ENCODE results near the gene FOXP1.

Gene FOXP1

DNA sequence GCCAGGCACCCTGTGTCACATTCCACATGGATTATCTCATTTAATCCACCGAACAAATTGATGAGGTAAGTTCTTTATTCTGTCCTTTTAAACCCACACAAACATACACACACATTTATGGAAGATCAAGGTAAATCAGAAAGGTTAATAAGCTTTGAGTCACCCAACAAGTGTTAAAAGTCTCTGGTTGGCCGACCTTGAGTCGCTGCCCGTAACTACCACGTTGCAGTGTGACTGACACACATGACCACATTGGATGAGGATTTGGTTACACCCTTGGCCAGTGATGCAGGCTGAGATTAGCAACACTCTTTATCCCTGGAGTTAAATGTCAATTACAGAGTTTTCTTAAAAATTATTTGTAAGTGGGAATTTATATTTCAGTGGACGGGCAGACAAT, 19.2 kb downstream of the FOXP1 start:
- no peak for DNase-seq (ENCODE audit: low read depth in 2 of 2)

DNA sequence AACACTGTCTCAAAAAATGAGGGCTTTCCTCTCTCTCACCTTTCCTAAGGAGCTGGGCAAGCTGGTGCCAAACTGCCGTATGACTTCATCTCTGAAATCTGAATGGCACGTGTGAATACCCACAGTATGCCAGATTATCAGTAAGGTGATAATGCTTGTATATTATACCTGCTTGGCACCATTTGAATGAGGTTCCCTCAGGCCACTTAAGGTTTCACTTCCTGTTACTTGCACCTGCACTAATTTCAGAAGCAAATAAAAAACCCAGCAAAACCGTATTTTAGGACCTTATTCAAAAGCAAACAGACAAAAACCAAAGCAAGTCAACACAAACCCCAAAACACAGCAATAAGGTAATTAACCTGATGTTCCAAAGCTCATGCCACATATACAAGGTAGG, 19.7 kb downstream of the FOXP1 start:
- no peak for DNase-seq (ENCODE audit: low read depth in 2 of 2)

GRCh38 chr3:71562938-71563337, 20.6 kb downstream of the FOXP1 start:
- no peak for DNase-seq (ENCODE audit: low read depth in 2 of 2)

DNA sequence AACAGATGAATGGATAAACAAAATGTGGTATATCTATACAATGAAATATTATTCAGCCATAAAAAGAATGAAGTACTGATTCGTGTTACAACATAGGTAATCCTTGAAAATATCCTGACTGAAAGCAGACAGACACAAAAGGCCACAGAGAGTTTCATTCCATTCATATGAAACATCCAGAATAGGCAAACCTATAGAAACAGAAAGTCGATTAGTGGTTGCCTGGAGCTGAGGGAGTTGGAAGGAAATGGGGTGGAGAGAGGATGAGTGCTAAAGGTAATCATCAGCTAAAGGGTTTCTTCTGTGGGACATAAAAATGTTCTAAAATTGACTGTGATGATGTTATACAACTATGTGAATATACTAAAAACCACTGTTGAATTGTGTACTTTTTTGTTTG, 22.9 kb downstream of the FOXP1 start:
- DNase-seq (ENCODE audit: low read depth in 2 of 2): no peak

DNA sequence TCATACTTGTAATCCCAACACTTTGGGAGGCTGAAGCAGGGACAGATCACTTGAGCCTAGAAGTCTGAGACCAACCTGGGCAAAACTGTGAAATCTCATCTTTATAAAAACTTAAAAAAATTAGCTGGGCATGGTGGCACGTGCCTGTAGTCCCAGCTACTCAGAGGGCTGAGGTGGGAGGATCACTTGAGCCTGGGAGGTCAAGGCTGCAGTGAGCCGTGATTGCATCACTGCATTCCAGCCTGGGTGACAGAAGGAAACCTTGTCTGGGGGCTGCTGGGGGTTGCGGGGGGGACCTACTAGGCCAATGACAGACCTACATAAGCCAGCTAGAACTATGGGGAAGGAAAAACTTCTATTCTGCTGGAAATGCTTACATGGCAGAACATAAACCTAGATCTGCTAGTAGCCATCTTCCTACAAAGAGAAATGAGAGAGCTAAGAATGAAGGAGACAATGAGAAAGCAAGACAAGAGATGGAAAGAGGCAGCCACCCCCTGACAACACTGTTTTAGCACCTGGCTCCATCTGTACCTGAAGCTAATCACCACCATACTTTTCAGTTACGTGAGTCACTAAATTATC, 23.9 kb downstream of the FOXP1 start:
- DNase-seq (ENCODE audit: low read depth in 2 of 2): no peak

DNA sequence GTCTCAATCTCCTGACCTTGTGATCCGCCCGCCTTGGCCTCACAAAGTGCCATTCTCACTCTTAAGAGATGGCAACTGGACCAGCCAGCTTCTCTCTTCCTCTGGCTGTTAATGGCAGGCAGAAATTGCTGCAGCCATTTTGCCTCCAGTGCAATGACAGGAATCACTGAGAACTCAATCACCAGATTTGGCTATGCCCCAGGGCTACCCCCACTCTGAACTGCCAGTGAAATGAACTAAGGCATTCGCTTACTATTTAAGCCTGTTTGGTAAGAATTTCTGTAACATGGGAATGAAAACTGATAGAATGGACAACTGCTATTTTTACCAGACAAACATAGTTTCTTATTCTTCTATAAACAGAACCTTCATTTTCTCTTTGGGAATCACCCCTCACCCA, 24.5 kb downstream of the FOXP1 start:
- DNase-seq (ENCODE audit: low read depth in 2 of 2): no peak

GRCh38 chr3:71554649-71555048, 28.9 kb downstream of the FOXP1 start:
- DNase-seq (ENCODE audit: low read depth in 2 of 2): no peak

GRCh38 chr3:71551311-71551919, 32.1 kb downstream of the FOXP1 start:
- DNase-seq (ENCODE audit: low read depth in 2 of 2): no peak

- DNase-seq (ENCODE audit: low read depth in 2 of 2): no peak
Observed at GRCh38 chr3:71549951-71550350, 33.6 kb downstream of the FOXP1 start.

GRCh38 chr3:71548705-71549384, 34.7 kb downstream of the FOXP1 start:
- no peak for DNase-seq (ENCODE audit: low read depth in 2 of 2)

DNA sequence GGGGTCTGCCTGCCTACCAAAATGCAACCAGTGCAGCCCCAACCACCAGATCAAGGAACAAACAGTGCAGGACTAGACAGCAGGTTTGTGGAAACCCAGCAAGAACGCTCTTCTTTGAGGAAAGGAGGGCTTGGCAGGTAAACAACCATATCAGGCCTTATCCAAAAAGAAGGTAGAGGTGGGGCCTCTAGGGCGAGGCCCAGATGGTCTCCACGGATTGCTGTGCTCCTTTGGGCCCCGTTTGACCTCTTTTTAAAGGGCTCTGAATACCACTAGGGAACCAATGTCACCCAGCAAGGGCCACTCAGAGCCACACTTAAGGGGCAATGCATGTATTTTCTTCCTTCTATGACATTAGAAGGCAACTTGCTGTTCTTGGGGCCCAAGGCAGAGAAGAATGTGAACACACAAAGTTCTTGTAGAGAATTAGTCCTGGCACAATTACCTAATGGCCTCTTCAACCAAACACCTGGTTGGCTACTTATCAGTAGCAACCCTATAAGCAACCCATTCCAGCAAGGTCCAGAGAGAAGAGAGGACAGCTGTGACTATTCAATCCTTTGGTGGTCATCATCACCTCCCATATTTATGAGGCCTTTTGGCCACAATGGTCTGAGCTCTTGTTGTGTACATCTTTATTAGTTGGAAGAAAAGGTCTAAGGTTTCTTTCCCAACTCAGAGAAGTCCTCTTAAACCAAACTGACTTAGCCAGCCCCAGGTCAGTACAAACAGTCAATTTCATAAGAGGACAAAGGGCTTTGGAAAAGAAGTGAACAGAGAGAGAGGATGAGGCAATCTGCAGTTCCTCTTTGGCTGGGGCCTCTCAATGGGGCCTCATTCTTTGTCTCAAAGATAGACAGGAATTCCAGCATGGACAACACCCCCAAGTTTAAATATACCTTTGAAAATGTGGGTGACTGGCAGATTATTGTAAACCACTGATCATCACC, 36.0 kb downstream of the FOXP1 start:
- DNase-seq (ENCODE audit: low read depth in 2 of 2): no peak

DNA sequence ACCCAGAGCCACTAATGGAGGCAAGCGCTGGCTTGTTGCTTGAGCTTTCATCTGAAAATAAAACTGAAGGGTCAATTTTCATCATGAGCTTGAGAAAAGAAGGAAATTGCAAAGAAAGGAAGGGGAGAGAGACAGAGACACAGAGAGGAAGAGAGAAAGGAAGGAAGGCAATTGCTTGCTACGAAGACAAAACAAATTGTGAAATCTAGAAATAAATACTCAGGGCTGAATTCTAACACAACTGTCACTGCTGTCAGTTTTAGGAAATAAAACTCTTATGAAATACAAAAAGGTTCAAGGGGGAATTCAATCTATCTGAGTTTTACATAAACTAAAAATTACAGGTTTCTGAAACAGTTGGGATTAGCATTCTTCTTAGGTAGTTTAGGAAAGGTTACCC, 36.7 kb downstream of the FOXP1 start:
- no peak for DNase-seq (ENCODE audit: low read depth in 2 of 2)

GRCh38 chr3:71545330-71545729, 38.2 kb downstream of the FOXP1 start:
- no peak for DNase-seq (ENCODE audit: low read depth in 2 of 2)

DNA sequence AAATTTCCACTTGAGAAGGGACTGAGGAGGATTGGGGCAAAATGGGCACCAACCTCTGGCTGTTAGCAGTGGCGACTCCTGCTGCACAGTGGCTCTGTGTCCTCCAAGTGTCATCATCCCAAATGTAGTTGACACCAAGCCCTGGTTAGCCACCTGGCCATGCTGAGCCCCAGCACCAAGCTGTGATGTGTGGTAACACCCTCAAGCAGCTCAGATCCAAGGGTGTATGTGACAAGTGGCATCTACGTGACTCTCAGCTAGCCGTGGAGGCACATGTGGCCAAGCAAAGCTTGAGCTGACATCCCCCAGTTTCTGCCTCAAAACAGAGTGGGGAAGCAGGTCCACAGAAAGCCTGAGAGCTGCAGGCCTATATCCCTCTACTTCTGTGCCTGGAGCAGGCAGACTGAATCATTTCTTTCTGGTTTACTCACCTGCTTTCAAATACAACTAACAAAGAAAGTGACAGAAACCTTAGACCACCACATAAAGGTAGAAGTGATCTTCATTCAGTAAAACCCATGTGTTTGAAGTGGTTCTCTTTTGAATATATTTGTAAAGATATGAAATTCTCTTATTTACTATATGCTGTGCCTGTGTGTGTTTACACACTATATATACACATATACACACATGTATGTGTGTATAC, 40.0 kb downstream of the FOXP1 start:
- no peak for DNase-seq (ENCODE audit: low read depth in 2 of 2)

DNA sequence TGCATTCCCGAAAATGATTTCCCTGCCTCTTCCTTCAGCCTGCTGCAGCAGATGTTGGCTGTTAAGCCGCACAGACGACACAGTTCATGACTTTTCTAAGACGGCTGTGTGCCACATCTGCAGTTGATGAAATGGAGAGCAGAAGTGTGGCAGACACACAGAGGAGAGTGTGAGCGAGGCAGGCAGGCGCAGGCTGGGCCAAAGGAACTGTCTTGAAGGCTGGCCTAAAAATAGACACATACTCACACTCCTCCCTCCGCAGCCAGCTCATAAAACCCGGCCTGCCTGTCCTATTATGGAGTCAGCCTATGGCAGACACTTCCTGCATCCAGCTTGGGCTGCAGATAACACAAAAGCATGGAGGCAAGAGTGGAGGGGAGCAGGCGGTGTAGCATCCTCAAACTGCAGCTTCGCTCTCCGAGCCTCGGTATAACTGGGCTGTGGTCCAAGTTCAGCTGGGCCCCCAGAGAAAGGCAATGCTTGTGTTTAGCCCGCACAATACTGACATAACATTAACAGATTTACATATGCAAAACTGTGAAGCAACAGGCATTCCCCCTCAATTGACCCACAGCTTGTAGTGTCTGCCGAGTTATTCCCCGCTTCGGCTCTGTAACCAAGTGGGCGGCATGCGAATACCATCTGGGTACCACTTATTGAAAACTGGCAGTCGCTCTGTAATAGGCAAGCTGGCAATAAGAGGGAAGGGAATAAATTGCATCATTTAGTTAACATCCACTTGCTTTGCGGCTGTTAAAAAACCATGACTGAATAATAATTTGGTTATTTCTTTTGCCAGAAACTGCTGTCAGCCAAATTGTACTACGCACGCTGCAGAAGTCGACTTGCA, 40.8 kb downstream of the FOXP1 start:
- DNase-seq (ENCODE audit: low read depth in 2 of 2): no peak

GRCh38 chr3:71541313-71541712, 42.2 kb downstream of the FOXP1 start:
- DNase-seq (ENCODE audit: low read depth in 2 of 2): no peak

- no peak for DNase-seq (ENCODE audit: low read depth in 2 of 2)
Observed at GRCh38 chr3:71537211-71537611, 46.3 kb downstream of the FOXP1 start.

DNA sequence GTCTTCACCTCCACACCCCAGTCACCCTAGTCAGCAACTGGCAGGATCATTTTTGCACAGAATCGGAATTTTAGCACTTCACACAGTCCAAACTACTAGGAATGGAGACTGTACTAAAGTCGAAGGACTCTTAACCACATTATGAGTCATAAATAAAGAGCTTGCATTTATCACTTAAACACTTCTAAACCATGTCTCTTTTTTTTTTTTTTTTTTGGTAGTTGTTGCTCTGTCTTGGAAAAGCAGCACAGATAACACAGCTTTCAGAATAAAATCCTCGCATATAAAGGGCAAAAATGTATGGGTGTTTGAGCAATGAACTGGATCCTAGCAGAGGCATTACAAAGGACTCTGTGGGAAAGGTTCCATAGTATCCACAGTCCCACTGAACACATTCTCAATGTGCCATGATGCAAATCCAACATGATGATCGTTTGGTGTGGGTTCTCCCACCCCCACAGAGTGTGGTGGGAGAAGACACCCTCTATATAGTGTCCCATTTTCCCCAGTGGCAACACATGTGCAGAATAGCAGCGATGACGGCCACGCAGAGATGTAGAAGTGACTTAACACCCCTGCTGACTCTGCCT, 47.1 kb downstream of the FOXP1 start:
- DNase-seq (ENCODE audit: low read depth in 2 of 2): no peak

- DNase-seq (ENCODE audit: low read depth in 2 of 2): no peak
Observed at GRCh38 chr3:71533588-71533987, 49.9 kb downstream of the FOXP1 start.

DNA sequence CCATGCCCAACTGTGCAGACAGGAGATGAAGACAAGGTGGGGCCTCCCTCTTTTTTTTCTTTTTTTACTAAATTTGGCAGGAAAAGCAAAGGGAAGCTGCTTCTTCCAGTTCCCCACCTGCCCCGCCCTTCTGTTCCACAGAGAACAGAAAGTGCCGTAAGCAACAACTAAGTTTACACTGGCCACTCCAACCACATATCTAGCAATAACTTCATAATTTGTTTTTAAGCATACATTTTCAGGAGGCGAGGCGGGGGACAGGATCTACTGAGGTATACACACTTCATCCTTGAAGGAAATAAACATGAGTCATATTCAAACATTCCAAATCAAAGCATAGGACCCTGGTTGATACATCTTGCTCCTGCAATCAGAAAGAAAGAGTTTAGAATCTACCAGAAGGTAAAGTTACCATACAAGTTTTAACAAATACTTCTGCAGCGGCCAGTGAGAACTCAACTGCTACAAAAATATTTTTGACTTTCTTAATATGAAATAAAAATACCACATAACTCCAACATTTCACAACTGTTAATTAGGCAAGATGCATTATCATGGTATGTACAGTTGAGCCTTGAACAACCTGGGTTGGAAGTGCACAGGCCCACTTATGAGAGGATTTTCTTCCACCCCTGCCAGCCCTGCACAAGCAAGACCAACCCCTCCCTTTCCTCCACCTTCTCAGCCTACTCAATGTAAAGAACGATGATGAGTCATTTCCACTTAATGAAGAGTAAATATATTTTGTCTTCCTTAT, 50.7 kb downstream of the FOXP1 start:
- DNase-seq (ENCODE audit: low read depth in 2 of 2): no peak
